Colonic mucosa (tissue), 4 donors: ENCODE data around the gene GIPC3. TPM values are rescaled to one million over a fixed set of nuclear protein-coding genes. Genes with fewer than 3 reads are reported as not detected.
A peak's percentile ranks its signal among the peaks of the same experiment; 100 is the strongest.

Experiments used
- DNase-seq: peaks from one replicate; pipeline ENCODE4 v3.0.0-alpha.2; 2020
- H3K27ac ChIP-seq: fragments of 200-600 bp; one replicate; pipeline ENCODE4 v1.8.0; 2021
- H3K27me3 ChIP-seq: fragments of 200-600 bp; one replicate; pipeline ENCODE4 v1.8.0; 2021
- H3K36me3 ChIP-seq: fragments of 200-600 bp; one replicate; pipeline ENCODE4 v1.8.0; 2021
- H3K4me1 ChIP-seq: fragments of 200-600 bp; one replicate; pipeline ENCODE4 v1.8.0; 2021; ENCODE audit warnings: mild to moderate bottlenecking
- H3K4me3 ChIP-seq: fragments of 200-600 bp; one replicate; pipeline ENCODE4 v1.8.0; 2021
- H3K9ac ChIP-seq, 2 donors: one replicate each; pipeline ENCODE4 v1.7.0; 2013; ENCODE audit warnings: control low read depth in 2 of 2, low read depth in 2 of 2, low read length in 2 of 2
- H3K9me3 ChIP-seq: fragments of 200-600 bp; one replicate; pipeline ENCODE4 v1.8.0; 2021
- intact Hi-C: fragments of 100-400 bp; cut with DNase I; formaldehyde crosslinking; loops from one replicate; pipeline ENCODE4 v1.14.1; 2022
- total RNA-seq, 2 donors: library from RNA; stranded (reverse); fragmentation: NEBNext Ultra II Directional in 1 of 2; extraction: Animal tissue kit (Norgen Biotek cat#: 25700) in 1 of 2; gene quantifications; one replicate each; pipeline ENCODE4 v1.2.1, GENCODE V29; 2021
- TF ChIP-seq, protein P1 (sequence below): fragments of 200-600 bp; IDR thresholded peaks from one replicate; pipeline ENCODE4 v1.8.0; 2022; ENCODE audit warnings: antibody characterized with exemption, mild to moderate bottlenecking
- donor health status: healthy.
- donor health status: DM: no; HTN: no; CAD: no.
- donor health status: DM: no; HTN: no; CAD: no.

GIPC3 gene
- total RNA-seq, 2 donors from 2014 or later: 0.40 to 1.1 TPM

- no peaks in the 10 kb centered on the region for H3K36me3 ChIP-seq
- H3K9me3 ChIP-seq: no peaks in the 10 kb centered on the region
- H3K9ac ChIP-seq: peak overlapping the region; percentile 35 to 55
- intact Hi-C loops: no loop called here
- TF ChIP-seq, protein P1, sequence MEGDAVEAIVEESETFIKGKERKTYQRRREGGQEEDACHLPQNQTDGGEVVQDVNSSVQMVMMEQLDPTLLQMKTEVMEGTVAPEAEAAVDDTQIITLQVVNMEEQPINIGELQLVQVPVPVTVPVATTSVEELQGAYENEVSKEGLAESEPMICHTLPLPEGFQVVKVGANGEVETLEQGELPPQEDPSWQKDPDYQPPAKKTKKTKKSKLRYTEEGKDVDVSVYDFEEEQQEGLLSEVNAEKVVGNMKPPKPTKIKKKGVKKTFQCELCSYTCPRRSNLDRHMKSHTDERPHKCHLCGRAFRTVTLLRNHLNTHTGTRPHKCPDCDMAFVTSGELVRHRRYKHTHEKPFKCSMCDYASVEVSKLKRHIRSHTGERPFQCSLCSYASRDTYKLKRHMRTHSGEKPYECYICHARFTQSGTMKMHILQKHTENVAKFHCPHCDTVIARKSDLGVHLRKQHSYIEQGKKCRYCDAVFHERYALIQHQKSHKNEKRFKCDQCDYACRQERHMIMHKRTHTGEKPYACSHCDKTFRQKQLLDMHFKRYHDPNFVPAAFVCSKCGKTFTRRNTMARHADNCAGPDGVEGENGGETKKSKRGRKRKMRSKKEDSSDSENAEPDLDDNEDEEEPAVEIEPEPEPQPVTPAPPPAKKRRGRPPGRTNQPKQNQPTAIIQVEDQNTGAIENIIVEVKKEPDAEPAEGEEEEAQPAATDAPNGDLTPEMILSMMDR: no peak
- peak; percentile 79 for DNase-seq
- peak overlapping the region; percentile 29 for H3K4me3 ChIP-seq
- H3K27ac ChIP-seq: no peak overlapping the region
- no peaks in the 10 kb centered on the region for H3K27me3 ChIP-seq
- H3K4me1 ChIP-seq: peaks cover 18% of the 10 kb centered on the region
These were observed 21.0 kb downstream of the GIPC3 start for GRCh38 chr19:3606174-3606689.

DNA sequence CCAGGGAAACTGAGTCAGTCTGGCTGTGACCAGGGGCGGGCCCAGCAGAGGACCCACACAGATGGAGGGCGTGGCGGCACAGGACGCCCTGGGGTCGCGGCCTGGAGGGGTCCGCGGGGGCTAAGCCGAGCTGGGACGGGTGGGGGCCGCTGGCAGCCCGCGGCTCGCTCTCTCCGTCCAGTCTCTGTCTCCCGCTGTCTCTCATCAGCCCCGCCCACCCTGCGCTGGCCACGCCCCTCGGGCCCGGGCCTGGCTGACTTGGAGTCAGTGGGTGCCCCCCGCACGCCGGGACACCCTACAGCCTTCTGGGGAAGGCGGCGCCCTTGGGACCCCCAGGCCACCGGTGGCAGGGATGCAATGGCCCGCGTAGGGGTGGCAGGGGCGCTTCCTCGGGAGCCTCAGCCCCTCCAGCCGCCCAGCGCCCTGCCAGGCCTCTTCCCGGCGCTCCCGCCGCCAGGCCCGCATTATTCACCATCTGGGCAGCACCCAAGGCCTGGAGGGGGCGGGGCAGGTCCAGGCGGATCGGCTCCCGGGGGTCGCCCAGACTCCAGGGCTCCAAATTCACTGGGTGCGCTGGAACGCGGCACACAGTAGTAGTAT, 21.5 kb downstream of the GIPC3 start, which contains the start of gene TBXA2R:
Gene TBXA2R (minus strand): TSS at position 186 of the 600 bp plus-strand sequence. CDS start 6,241 bp downstream, outside the sequence.
- peaks cover 18% of the 10 kb centered on the region for H3K4me1 ChIP-seq
- H3K9me3 ChIP-seq: no peaks in the 10 kb centered on the region
- intact Hi-C loops: no loop called here
- TF ChIP-seq, protein P1: no peak
- H3K9ac ChIP-seq: peak within 1 kb of the TSS; percentile 44 to 55
- H3K36me3 ChIP-seq: no peaks in the 10 kb centered on the region
- no peaks in the 10 kb centered on the region for H3K27me3 ChIP-seq
- DNase-seq: peak; percentile 80
- H3K27ac ChIP-seq: peak within 1 kb of the TSS; percentile 17
- H3K4me3 ChIP-seq: peak within 1 kb of the TSS; percentile 29

DNA sequence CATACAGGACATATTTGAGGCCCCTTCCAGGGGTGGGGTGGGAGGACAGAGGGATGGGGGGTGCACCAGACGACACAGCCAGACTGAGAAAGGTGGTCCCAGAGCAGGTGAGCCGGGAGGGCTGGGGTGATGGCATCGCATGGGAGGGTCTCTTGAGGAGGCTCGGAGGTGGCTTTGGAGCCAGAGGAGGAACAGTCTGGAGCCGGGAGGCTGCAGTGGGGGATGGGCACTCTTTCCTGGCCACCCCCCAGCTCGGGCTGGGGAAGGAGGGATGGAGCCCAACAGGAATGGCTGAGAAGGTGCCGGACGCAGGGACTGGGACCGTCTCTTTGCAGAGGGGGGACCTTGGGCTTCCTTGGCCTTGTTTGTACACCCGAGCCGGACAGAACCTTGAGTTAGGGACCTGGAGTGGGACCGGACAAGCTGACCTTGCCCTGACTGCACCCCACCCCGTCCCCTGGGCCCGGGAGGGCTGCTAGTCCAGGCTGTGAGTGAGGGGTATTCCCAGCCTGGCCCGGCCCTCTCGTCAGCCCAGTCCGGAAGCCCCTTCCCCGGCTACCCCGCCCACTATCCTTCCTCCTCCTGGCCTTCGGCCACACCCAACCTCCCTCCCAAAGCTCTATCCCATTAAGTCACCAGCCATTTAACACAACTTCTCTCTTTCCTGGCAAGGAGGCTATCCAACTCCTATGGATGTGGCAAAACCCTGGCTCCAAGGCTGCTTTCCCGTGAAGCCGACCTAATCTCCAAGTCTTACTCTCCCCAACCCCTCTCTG, 22.2 kb downstream of the GIPC3 start:
- H3K36me3 ChIP-seq: no peaks in the 10 kb centered on the region
- peak overlapping the region; percentile 29 for H3K4me3 ChIP-seq
- H3K9ac ChIP-seq: peak overlapping the region in 1 of 2 donors; percentile 12
- peaks cover 18% of the 10 kb centered on the region for H3K4me1 ChIP-seq
- H3K9me3 ChIP-seq: no peaks in the 10 kb centered on the region
- peak; percentile 36 for DNase-seq
- peak overlapping the region; percentile 17 for H3K27ac ChIP-seq
- intact Hi-C loops: no loop called here
- TF ChIP-seq, protein P1: no peak
- H3K27me3 ChIP-seq: no peaks in the 10 kb centered on the region

DNA sequence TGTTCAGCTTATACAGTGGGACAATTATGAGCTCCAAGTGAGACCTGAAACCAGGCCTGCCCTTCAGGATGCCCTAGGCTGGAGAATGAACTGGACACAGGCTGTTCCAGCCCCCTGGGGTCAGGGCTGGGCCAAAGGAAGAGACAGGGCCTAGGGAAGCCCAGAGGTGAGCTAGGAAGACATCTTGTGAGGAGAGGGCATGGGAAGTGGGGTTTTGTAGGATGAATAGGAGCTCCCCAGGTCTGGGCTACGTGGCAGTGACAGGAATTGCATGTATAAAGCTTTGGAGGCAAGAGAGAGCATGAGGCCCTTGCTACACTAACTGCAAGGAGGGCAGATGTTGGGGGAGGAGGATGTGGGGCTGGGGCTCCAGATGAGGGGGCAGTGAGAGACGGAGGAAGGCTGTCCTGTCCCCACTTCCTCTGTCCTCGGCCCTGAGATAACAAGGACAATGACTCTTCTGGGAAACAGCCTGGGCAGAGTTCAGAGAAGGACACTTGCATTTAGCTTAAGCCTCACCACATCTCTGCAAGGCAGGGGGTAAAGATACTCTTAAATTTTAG, 22.9 kb downstream of the GIPC3 start:
- Histone ChIP-seq H3K9ac (no peak overlapping the region), H3K4me1 (peaks cover 18% of the 10 kb centered on the region), H3K27me3 (no peaks in the 10 kb centered on the region), H3K4me3 (no peak overlapping the region), H3K36me3 (no peaks in the 10 kb centered on the region), H3K9me3 (no peaks in the 10 kb centered on the region), H3K27ac (no peak overlapping the region)
- TF ChIP-seq, protein P1: no peak
- no peak for DNase-seq
- intact Hi-C loops: no loop called here

DNA sequence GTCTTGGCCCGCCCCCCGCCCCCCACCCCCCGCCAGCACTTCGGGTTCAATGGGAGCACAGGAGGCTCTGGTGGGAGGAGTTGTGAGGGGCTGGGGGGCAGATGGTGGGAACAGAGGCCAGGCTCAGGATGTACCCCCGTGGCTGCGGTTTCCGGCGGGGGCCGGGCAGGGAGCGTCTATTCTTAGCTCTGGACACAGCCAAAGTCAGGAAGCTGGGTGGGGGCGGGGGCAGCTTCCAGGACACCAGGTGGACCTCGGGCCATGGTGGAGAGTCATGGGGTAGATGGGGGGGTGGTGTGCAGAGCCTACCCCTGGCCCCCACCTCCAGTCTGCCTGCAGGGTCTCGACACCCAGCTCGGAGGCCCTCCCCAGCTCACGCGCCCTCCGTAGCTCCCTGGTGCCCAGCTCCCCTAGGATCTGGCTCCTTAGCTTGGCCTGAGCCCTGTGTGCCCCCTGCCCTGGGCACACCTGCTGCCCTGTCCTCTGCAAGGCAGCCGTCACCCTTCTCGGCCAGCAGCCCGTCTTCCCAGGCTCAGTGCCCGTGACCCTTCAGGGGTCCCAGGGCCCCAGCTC, 23.6 kb downstream of the GIPC3 start:
- intact Hi-C loops: no loop called here
- Histone ChIP-seq H3K4me3 (no peak overlapping the region), H3K36me3 (no peaks in the 10 kb centered on the region), H3K27ac (no peak overlapping the region), H3K4me1 (peaks cover 18% of the 10 kb centered on the region), H3K9me3 (no peaks in the 10 kb centered on the region), H3K27me3 (no peaks in the 10 kb centered on the region), H3K9ac (no peak overlapping the region)
- no peak for DNase-seq
- TF ChIP-seq, protein P1: no peak
